Measurements from ENCODE around the gene OR52K2. TPM values are rescaled to one million over a fixed set of nuclear protein-coding genes. Genes with fewer than 3 reads are reported as not detected.

OR52K2 gene
- total RNA-seq: not detected in 2 replicates

GRCh38 chr11:4448995-4449394 is at the start of gene OR52K2:
Gene OR52K2, plus strand, starts transcription at chr11:4449295. Its CDS starts 45 bp downstream, at chr11:4449340.

DNA sequence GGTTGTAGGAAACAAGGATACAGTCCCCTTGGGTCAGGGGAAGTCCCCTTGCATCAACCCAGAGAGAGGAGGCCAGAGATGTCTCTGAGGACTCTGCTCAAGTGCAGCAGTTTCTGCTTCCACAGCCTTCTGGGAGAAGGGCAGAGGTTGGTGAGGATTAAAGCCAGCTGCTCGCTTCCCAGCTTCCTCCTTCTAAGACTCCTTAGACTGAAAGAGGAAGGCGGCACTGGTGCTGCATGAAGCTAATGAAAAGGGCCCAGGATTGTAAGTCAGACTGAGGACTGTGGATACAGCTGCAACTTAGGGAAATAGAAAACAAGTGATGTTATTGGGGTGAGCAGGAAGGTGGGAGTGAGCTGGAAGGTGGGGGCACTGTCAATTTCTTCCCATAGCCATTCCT is 33.4 kb downstream of the OR52K2 start, which contains the start of gene OR52K1:
Gene OR52K1 (plus strand): TSS at position 202 of the 400 bp plus-strand sequence. CDS start 6,255 bp downstream, outside the sequence.

Other genes with a start within 250 kb of the OR52K2 start
- gene OR52B4, start 80.9 kb upstream of the OR52K2 start, total RNA-seq: not detected in 2 replicates
- 14.2 and 16.1 TPM in 2 replicates for gene TRIM21, start 55.6 kb upstream of the OR52K2 start, total RNA-seq
- gene OR52K1, start 33.4 kb downstream of the OR52K2 start, total RNA-seq: not detected in 2 replicates
- gene OR52M1, start 95.9 kb downstream of the OR52K2 start, total RNA-seq: not detected in 2 replicates
- gene OR52I2, start 132.4 kb downstream of the OR52K2 start, total RNA-seq: not detected in 2 replicates
- not detected in 2 replicates for gene OR52I1, start 144.7 kb downstream of the OR52K2 start, total RNA-seq
- gene TRIM68, start 158.9 kb downstream of the OR52K2 start, total RNA-seq: 5.3 and 11.6 TPM in 2 replicates
- gene OR51D1, start 188.2 kb downstream of the OR52K2 start, total RNA-seq: not detected in 2 replicates
- not detected in 2 replicates for gene OR51E1, start 194.7 kb downstream of the OR52K2 start, total RNA-seq
- gene OR51E2, start 248.6 kb downstream of the OR52K2 start, total RNA-seq: not detected in 2 replicates

Measured in epithelial cell of alveolus of lung (primary cell).